ENCODE measurements around the gene ARMH3. TPM values are rescaled to one million over a fixed set of nuclear protein-coding genes. Genes with fewer than 3 reads are reported as not detected.

ARMH3 gene
- total and polyA plus RNA-seq, 4 donors, result 14.7 to 23.7 (median 20.6) TPM

- H3K27ac ChIP-seq (ENCODE audit: low read depth in 1 of 2, low read length in 1 of 2), result peak overlapping the region in 1 of 2 donors; percentile 63
These were observed 87.0 kb downstream of the ARMH3 start for GRCh38 chr10:101968940-101969321.

GRCh38 chr10:101968286-101968939 is 87.6 kb downstream of the ARMH3 start:
- H3K9me3 ChIP-seq (ENCODE audit: control insufficient read depth in 4 of 4, insufficient read depth in 3 of 4, low read length in 3 of 4), result no peaks in the 10 kb centered on the region
- no peaks in the 10 kb centered on the region for H3K27me3 ChIP-seq (ENCODE audit: control insufficient read depth in 3 of 3, insufficient read depth in 3 of 3, low read length in 2 of 3)
- DNase-seq (no peak), ATAC-seq (ENCODE audit: insufficient read depth, low FRiP score) (no peak)
- peaks cover 3 to 16% (median 12%) of the 10 kb centered on the region in 4 donors for H3K36me3 ChIP-seq (ENCODE audit: control insufficient read depth in 4 of 4, insufficient read depth in 4 of 4, low read length in 4 of 4)
- no peak overlapping the region for H3K9ac ChIP-seq (ENCODE audit: insufficient read depth in 1 of 2, low read length in 2 of 2)
- WGBS, 2 donors, result 90 to 94% methylated on average over 2 of the region's 2 CpGs
- no peak for TF ChIP-seq CTCF (IDR thresholded peaks at IDR 0.05; ENCODE audit: control extremely low read depth, extremely low read depth)
- H3K27ac ChIP-seq (ENCODE audit: low read depth in 1 of 2, low read length in 1 of 2), result peak overlapping the region in 1 of 2 donors; percentile 63
- H3K4me3 ChIP-seq, result no peak overlapping the region
- peaks cover 0 to 26% (median 1%) of the 10 kb centered on the region in 5 donors for H3K4me1 ChIP-seq (ENCODE audit: control insufficient read depth in 5 of 5, insufficient read depth in 5 of 5, low read length in 5 of 5)

More at GRCh38 chr10:101968940-101969321, 87.0 kb downstream of the ARMH3 start:
- H3K4me1 ChIP-seq (ENCODE audit: control insufficient read depth in 5 of 5, insufficient read depth in 5 of 5, low read length in 5 of 5), result peaks cover 0 to 29% (median 1%) of the 10 kb centered on the region in 5 donors
- ATAC-seq (ENCODE audit: insufficient read depth, low FRiP score) (no peak), DNase-seq (no peak)
- 41 to 68% methylated on average over 1 of the region's 1 CpG for WGBS, 2 donors
- no peak for TF ChIP-seq CTCF (IDR thresholded peaks at IDR 0.05; ENCODE audit: control extremely low read depth, extremely low read depth)
- no peak overlapping the region for H3K4me3 ChIP-seq
- H3K9me3 ChIP-seq (ENCODE audit: control insufficient read depth in 4 of 4, insufficient read depth in 3 of 4, low read length in 3 of 4), result no peaks in the 10 kb centered on the region
- H3K36me3 ChIP-seq (ENCODE audit: control insufficient read depth in 4 of 4, insufficient read depth in 4 of 4, low read length in 4 of 4), result peaks cover 3 to 18% (median 13%) of the 10 kb centered on the region in 4 donors
- H3K9ac ChIP-seq (ENCODE audit: insufficient read depth in 1 of 2, low read length in 2 of 2), result no peak overlapping the region
- H3K27me3 ChIP-seq (ENCODE audit: control insufficient read depth in 3 of 3, insufficient read depth in 3 of 3, low read length in 2 of 3), result no peaks in the 10 kb centered on the region

GRCh38 chr10:101967713-101968112 is 88.3 kb downstream of the ARMH3 start:
- DNase-seq, result peak in 1 of 3 donors; percentile 12
- Histone ChIP-seq H3K27me3 (ENCODE audit: control insufficient read depth in 3 of 3, insufficient read depth in 3 of 3, low read length in 2 of 3) (no peaks in the 10 kb centered on the region), H3K36me3 (ENCODE audit: control insufficient read depth in 4 of 4, insufficient read depth in 4 of 4, low read length in 4 of 4) (peaks cover 3 to 17% (median 10%) of the 10 kb centered on the region in 4 donors), H3K27ac (ENCODE audit: low read depth in 1 of 2, low read length in 1 of 2) (peak overlapping the region in 1 of 2 donors; percentile 63), H3K4me1 (ENCODE audit: control insufficient read depth in 5 of 5, insufficient read depth in 5 of 5, low read length in 5 of 5) (peaks cover 0 to 25% (median 1%) of the 10 kb centered on the region in 5 donors), H3K4me3 (no peak overlapping the region), H3K9ac (ENCODE audit: insufficient read depth in 1 of 2, low read length in 2 of 2) (no peak overlapping the region), H3K9me3 (ENCODE audit: control insufficient read depth in 4 of 4, insufficient read depth in 3 of 4, low read length in 3 of 4) (no peaks in the 10 kb centered on the region)
- no peak for ATAC-seq (ENCODE audit: insufficient read depth, low FRiP score)
- 85 to 91% methylated on average over 3 of the region's 3 CpGs for whole genome bisulfite sequencing, 2 donors
- TF ChIP-seq CTCF (IDR thresholded peaks at IDR 0.05; ENCODE audit: control extremely low read depth, extremely low read depth), result no peak

Data from lung (tissue), 12 donors.